ENCODE measurements around the gene TWIST2. TPM values are rescaled to one million over a fixed set of nuclear protein-coding genes. Genes with fewer than 3 reads are reported as not detected.
A peak's percentile ranks its signal among the peaks of the same experiment; 100 is the strongest.

The TWIST2 gene
- polyA plus RNA-seq, 3 donors: 0.43 to 0.49 (median 0.43) TPM

GRCh38 chr2:238895891-238896600 is 48.2 kb downstream of the TWIST2 start:
- no peak overlapping the region for H3K4me3 ChIP-seq (replicated peaks in 1 of 3; ENCODE audit: low read depth in 2 of 3, low read length in 3 of 3)
- no peak for TF ChIP-seq CTCF (IDR thresholded peaks at IDR 0.05)
- 45% methylated on average over 18 of the region's 27 CpGs for WGBS (ENCODE audit: insufficient coverage)
- no peaks in the 10 kb centered on the region for H3K36me3 ChIP-seq (replicated peaks in 1 of 2; ENCODE audit: control insufficient read depth in 1 of 2, insufficient read depth in 2 of 2, low read length in 2 of 2)
- intact Hi-C loops (cut with micrococcal nuclease): no loop called here
- no peaks in the 10 kb centered on the region for H3K4me1 ChIP-seq (ENCODE audit: control insufficient read depth in 1 of 2, insufficient read depth in 2 of 2, low read length in 2 of 2)
- H3K4me2 ChIP-seq (replicated peaks; ENCODE audit: extremely low read depth, low read length, poor library complexity, severe bottlenecking): no peak overlapping the region
- H3K9me3 ChIP-seq (replicated peaks in 1 of 2; ENCODE audit: control insufficient read depth in 1 of 2, insufficient read depth in 1 of 2, low read length in 2 of 2): no peaks in the 10 kb centered on the region
- H2AFZ ChIP-seq (ENCODE audit: insufficient read depth, low read depth, low read length, poor library complexity, severe bottlenecking): no peak overlapping the region
- H3K9me3 Mint-ChIP-seq: peaks cover 0 to 1% (median 0%) of the 10 kb centered on the region in 7 donors
- H3K4me1 Mint-ChIP-seq: no peaks in the 10 kb centered on the region
- H3K79me2 ChIP-seq (ENCODE audit: insufficient read depth, low read length): no peaks in the 10 kb centered on the region
- H3K27me3 ChIP-seq (ENCODE audit: control insufficient read depth in 2 of 2, insufficient read depth in 2 of 2, low read length in 2 of 2): no peaks in the 10 kb centered on the region
- H3K9ac ChIP-seq (ENCODE audit: insufficient read depth, low read length, poor library complexity, severe bottlenecking): no peak overlapping the region
- no peak overlapping the region for H3K27ac ChIP-seq (ENCODE audit: low read depth in 1 of 2, low read length in 2 of 2)
- H3K27ac Mint-ChIP-seq: no peak overlapping the region
- no peak for DNase-seq
- H3K36me3 Mint-ChIP-seq: no peaks in the 10 kb centered on the region
- no peaks in the 10 kb centered on the region for H4K20me1 ChIP-seq (ENCODE audit: insufficient read depth, low read length)
- peaks cover 7 to 22% (median 10%) of the 10 kb centered on the region in 3 donors for H3K27me3 Mint-ChIP-seq (ENCODE audit: low read depth in 3 of 3)
- H3K4me3 Mint-ChIP-seq: no peak overlapping the region

GRCh38 chr2:238896641-238897040 is 48.8 kb downstream of the TWIST2 start:
- intact Hi-C loops (cut with micrococcal nuclease): no loop called here
- H3K36me3 Mint-ChIP-seq: no peaks in the 10 kb centered on the region
- no peak overlapping the region for H3K4me2 ChIP-seq (replicated peaks; ENCODE audit: extremely low read depth, low read length, poor library complexity, severe bottlenecking)
- no peak for DNase-seq
- TF ChIP-seq CTCF (IDR thresholded peaks at IDR 0.05): no peak
- no peaks in the 10 kb centered on the region for H3K4me1 Mint-ChIP-seq
- H3K9ac ChIP-seq (ENCODE audit: insufficient read depth, low read length, poor library complexity, severe bottlenecking): no peak overlapping the region
- H3K27ac Mint-ChIP-seq: peak overlapping the region in 1 of 7 donors; percentile 6
- no peaks in the 10 kb centered on the region for H3K27me3 ChIP-seq (ENCODE audit: control insufficient read depth in 2 of 2, insufficient read depth in 2 of 2, low read length in 2 of 2)
- H3K4me3 Mint-ChIP-seq: no peak overlapping the region
- no peak overlapping the region for H3K4me3 ChIP-seq (replicated peaks in 1 of 3; ENCODE audit: low read depth in 2 of 3, low read length in 3 of 3)
- WGBS (ENCODE audit: insufficient coverage): 70% methylated on average over 2 of the region's 5 CpGs
- H3K79me2 ChIP-seq (ENCODE audit: insufficient read depth, low read length): no peaks in the 10 kb centered on the region
- no peak overlapping the region for H2AFZ ChIP-seq (ENCODE audit: insufficient read depth, low read depth, low read length, poor library complexity, severe bottlenecking)
- H3K36me3 ChIP-seq (replicated peaks in 1 of 2; ENCODE audit: control insufficient read depth in 1 of 2, insufficient read depth in 2 of 2, low read length in 2 of 2): no peaks in the 10 kb centered on the region
- H3K27ac ChIP-seq (ENCODE audit: low read depth in 1 of 2, low read length in 2 of 2): no peak overlapping the region
- peaks cover 0 to 1% (median 0%) of the 10 kb centered on the region in 7 donors for H3K9me3 Mint-ChIP-seq
- no peaks in the 10 kb centered on the region for H3K4me1 ChIP-seq (ENCODE audit: control insufficient read depth in 1 of 2, insufficient read depth in 2 of 2, low read length in 2 of 2)
- peaks cover 5 to 23% (median 10%) of the 10 kb centered on the region in 3 donors for H3K27me3 Mint-ChIP-seq (ENCODE audit: low read depth in 3 of 3)
- H3K9me3 ChIP-seq (replicated peaks in 1 of 2; ENCODE audit: control insufficient read depth in 1 of 2, insufficient read depth in 1 of 2, low read length in 2 of 2): no peaks in the 10 kb centered on the region
- H4K20me1 ChIP-seq (ENCODE audit: insufficient read depth, low read length): no peaks in the 10 kb centered on the region

Data from CD14-positive monocyte (primary cell).